Measurements from ENCODE around the gene CPT1B. TPM values are rescaled to one million over a fixed set of nuclear protein-coding genes. Genes with fewer than 3 reads are reported as not detected.
"Not testable (repeated sequence)": the region's sequence is repeated elsewhere in the genome, so short reads cannot be mapped to it uniquely, and the experiment has no call there.

The CPT1B gene
- total RNA-seq, 1 donor from 2014 or later = 32.2 TPM

DNA sequence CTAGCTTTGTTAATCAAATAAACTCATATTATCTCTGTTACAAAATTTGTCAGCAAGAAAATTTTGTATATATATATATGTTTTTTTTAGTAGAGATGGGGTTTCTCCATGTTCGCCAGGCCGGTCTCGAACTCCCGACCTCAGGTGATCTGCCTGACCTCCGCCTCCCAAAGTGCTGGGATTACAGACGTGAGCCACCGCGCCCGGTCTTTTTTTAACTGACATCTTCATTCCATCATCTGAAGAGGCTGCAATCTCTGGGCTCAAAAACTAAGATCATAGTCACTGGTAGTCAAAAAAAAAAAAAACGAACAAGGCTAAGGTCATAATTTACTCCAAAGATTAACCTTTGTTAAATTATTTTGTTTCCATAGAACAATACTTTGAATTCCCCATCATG lies 37.8 kb downstream of the CPT1B start:
- Mint-ChIP-seq H3K4me1 (peaks cover 67% of the 10 kb centered on the region), H3K4me3 (peak overlapping the region; percentile 85), H3K27me3 (no peaks in the 10 kb centered on the region), H3K27ac (peak overlapping the region; percentile 91), H3K36me3 (ENCODE audit: low read depth) (peaks cover 9% of the 10 kb centered on the region), H3K9me3 (peaks cover 2% of the 10 kb centered on the region)
- POLR2A ChIA-PET = interaction anchor here (0.6 to 16.7 kb wide), 21 partner anchors 8 to 604 kb away, joined by 3 to 946 read pairs (median 6); partner anchors contain the start of genes CHKB, LMF2, NCAPH2 and SCO2
- ATAC-seq (ENCODE audit: low read depth) (no peak), DNase-seq (no peak)
- TF ChIP-seq, protein P1, sequence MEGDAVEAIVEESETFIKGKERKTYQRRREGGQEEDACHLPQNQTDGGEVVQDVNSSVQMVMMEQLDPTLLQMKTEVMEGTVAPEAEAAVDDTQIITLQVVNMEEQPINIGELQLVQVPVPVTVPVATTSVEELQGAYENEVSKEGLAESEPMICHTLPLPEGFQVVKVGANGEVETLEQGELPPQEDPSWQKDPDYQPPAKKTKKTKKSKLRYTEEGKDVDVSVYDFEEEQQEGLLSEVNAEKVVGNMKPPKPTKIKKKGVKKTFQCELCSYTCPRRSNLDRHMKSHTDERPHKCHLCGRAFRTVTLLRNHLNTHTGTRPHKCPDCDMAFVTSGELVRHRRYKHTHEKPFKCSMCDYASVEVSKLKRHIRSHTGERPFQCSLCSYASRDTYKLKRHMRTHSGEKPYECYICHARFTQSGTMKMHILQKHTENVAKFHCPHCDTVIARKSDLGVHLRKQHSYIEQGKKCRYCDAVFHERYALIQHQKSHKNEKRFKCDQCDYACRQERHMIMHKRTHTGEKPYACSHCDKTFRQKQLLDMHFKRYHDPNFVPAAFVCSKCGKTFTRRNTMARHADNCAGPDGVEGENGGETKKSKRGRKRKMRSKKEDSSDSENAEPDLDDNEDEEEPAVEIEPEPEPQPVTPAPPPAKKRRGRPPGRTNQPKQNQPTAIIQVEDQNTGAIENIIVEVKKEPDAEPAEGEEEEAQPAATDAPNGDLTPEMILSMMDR (IDR thresholded peaks at IDR 0.05) = no peak
- intact Hi-C loops (cut with micrococcal nuclease) = loop anchor here (5.0 to 10.0 kb wide), 2 partner anchors 68 to 576 kb away; partner anchors contain the start of gene PIM3
- CTCF ChIA-PET = interaction anchor here (1.1 to 4.6 kb wide), 5 partner anchors 8 to 81 kb away, joined by 3 to 46 read pairs (median 14); partner anchors contain the start of genes SCO2 and SYCE3

DNA sequence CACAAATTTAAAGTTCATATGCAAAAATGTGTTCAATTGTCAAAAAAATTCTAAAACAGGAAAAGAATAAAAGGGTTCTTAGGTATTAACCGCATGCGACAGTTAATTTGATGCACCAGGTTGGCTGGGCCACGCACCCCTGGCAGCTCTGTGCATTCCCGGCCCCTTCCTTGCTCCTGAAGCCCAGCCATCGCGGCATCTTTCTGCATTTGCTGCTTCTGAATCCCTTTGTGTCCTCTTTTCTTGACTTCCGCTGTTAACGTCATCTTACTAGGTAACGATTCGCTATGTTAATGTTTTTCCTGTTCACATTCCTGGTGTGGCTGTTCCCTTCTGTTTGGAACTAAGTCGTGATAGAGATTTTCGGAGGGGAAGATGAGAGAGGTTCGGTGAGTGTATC lies 40.5 kb downstream of the CPT1B start:
- TF ChIP-seq, protein P1 (IDR thresholded peaks at IDR 0.05) = no peak
- peaks cover 10% of the 10 kb centered on the region for H3K36me3 Mint-ChIP-seq (ENCODE audit: low read depth)
- no peaks in the 10 kb centered on the region for H3K27me3 Mint-ChIP-seq
- DNase-seq (no peak), ATAC-seq (ENCODE audit: low read depth) (no peak)
- H3K4me3 Mint-ChIP-seq = peak overlapping the region; percentile 13
- ChIA-PET POLR2A (interaction anchor here (0.7 to 16.7 kb wide), 2 partner anchors 8 to 180 kb away, joined by 5 to 946 read pairs; partner anchors contain the start of genes SCO2 and TYMP), CTCF (no interaction called here)
- H3K4me1 Mint-ChIP-seq = peaks cover 82% of the 10 kb centered on the region
- H3K9me3 Mint-ChIP-seq = peaks cover 2% of the 10 kb centered on the region
- intact Hi-C loops (cut with micrococcal nuclease) = loop anchor here (2.0 kb wide), 1 partner anchor 347 kb away; no protein-coding TSS in a partner anchor
- H3K27ac Mint-ChIP-seq = peak overlapping the region; percentile 91

DNA sequence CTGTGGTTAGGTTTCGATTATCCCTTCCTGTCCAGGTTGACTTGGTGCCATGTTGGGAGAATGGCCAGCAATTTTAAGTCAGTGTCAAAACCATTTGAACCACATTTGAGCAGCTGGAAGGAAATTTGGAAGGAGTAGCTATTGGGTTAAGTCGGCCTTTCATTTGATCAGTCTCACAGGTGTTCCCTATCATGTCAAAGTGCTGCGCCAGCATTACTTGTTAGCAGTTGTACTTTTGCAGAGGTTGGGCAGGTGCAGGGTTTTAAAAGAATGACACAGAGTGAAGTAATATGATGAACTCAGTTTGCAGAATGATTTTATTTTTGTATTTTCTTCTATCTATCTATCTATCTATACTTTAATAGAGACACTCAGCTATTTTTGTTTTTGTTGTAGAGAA lies 42.0 kb downstream of the CPT1B start:
- DNase-seq (no peak), ATAC-seq (ENCODE audit: low read depth) (no peak)
- Mint-ChIP-seq H3K4me1 (peaks cover 71% of the 10 kb centered on the region), H3K27me3 (no peaks in the 10 kb centered on the region), H3K9me3 (no peaks in the 10 kb centered on the region), H3K36me3 (ENCODE audit: low read depth) (peaks cover 3% of the 10 kb centered on the region), H3K4me3 (no peak overlapping the region), H3K27ac (peak overlapping the region; percentile 59)
- CTCF ChIA-PET = interaction anchor here (1.0 kb wide), 1 partner anchor 10 kb away, joined by 4 read pairs; no protein-coding TSS in a partner anchor
- POLR2A ChIA-PET = interaction anchor here (0.7 to 13.6 kb wide), 3 partner anchors 9 to 576 kb away, joined by 6 to 946 read pairs (median 52); partner anchors contain the start of genes KLHDC7B and SCO2
- TF ChIP-seq, protein P1 (IDR thresholded peaks at IDR 0.05) = no peak
- intact Hi-C loops (cut with micrococcal nuclease) = no loop called here

DNA sequence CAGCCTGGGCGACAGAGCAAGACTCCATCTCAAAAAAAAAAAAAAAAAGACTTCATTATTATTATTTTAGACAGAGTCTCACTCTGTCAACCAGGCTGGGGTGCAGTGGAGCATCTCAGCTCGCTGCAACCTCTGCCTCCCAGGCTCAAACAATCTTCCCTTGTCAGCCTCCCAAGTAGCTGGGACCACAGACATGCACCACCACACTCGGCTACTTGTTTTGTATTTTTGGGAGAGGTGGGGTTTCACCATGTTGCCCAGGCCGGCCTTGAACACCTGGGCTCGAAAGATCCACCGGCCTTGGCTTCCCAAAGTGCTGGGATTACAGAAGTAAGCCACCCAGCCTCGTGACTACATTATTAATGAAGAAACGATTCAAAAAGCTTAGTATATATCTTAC lies 43.1 kb downstream of the CPT1B start:
- DNase-seq = no peak
- Mint-ChIP-seq H3K9me3 (no peaks in the 10 kb centered on the region), H3K4me3 (peak overlapping the region; percentile 63), H3K4me1 (peaks cover 61% of the 10 kb centered on the region), H3K36me3 (ENCODE audit: low read depth) (peaks cover 4% of the 10 kb centered on the region), H3K27me3 (no peaks in the 10 kb centered on the region), H3K27ac (peak overlapping the region; percentile 99)
- ChIA-PET CTCF (interaction anchor here (1.0 to 1.7 kb wide), 2 partner anchors 9 to 11 kb away, joined by 4 to 6 read pairs; partner anchors contain the start of gene SCO2), POLR2A (interaction anchor here (0.6 to 13.6 kb wide), 6 partner anchors 10 to 241 kb away, joined by 3 to 946 read pairs (median 5); partner anchors contain the start of genes KLHDC7B, SCO2 and SYCE3)
- intact Hi-C loops (cut with micrococcal nuclease) = no loop called here
- TF ChIP-seq, protein P1 (IDR thresholded peaks at IDR 0.05) = no peak
- no peak for ATAC-seq (ENCODE audit: low read depth)

DNA sequence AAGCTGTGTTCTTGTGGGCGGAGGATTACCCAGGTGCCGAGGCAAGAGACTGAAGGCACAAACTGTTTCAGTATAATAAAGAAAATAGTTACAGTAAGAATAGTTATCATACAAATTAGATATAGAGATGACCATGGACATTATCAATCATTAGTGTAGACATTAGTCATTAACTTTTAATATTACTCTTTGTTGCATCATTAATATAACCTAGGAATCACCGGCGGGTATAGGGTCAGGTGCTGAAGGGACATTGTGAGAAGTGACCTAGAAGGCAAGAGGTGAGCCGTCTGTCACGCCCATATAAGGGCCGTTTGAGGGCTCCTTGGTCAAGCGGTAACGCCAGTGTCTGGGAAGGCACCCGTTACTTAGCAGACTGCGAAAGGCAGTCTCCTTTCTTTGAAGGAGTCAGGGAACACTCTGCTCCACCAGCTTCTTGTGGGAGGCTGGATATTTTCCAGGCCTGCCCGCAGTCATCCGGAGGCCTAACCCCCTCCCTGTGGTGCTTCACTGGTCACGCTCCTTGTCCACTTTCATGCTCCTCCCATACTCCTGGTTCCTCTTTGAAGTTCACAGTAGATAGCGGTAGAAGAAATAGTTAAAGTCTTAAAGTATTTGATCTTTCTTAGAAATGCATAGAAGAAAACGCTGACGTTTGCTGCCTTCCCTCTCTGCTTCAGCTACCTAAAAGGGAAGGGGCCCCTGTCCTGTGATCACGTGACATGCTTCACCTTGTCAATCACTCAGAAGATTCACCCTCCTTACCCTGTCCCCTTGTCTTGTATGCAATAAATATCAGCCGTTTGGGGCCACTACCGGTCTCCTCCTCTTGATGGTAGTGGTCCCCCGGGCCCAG lies 44.1 kb downstream of the CPT1B start:
- DNase-seq; H3K9me3 Mint-ChIP-seq; intact Hi-C loops (cut with micrococcal nuclease); ATAC-seq (ENCODE audit: low read depth); H3K27me3 Mint-ChIP-seq; H3K36me3 Mint-ChIP-seq (ENCODE audit: low read depth): not testable (repeated sequence)
- Mint-ChIP-seq H3K27ac (peak overlapping the region; percentile 99), H3K4me3 (peak overlapping the region; percentile 66), H3K4me1 (peaks cover 52% of the 10 kb centered on the region)
- ChIA-PET CTCF (interaction anchor here (0.8 to 1.7 kb wide), 2 partner anchors 8 kb away, joined by 3 to 6 read pairs; partner anchors contain the start of gene SCO2), POLR2A (interaction anchor here (0.6 to 13.6 kb wide), 8 partner anchors 9 to 361 kb away, joined by 3 to 946 read pairs (median 24); partner anchors contain the start of genes KLHDC7B, SCO2 and SYCE3)

Data from activated B cell treated with CpG ODN at 0.5 μM for 24 hours (primary cell).